Measurements from ENCODE around the gene AGBL5. TPM values are rescaled to one million over a fixed set of nuclear protein-coding genes. Genes with fewer than 3 reads are reported as not detected.

Gene AGBL5
- total and polyA plus RNA-seq, 2 of the 13 experiments (the other 11 are each of a cell fraction or from before 2014, with no cell fraction given) = 55.9 to 73.3 TPM

DNA sequence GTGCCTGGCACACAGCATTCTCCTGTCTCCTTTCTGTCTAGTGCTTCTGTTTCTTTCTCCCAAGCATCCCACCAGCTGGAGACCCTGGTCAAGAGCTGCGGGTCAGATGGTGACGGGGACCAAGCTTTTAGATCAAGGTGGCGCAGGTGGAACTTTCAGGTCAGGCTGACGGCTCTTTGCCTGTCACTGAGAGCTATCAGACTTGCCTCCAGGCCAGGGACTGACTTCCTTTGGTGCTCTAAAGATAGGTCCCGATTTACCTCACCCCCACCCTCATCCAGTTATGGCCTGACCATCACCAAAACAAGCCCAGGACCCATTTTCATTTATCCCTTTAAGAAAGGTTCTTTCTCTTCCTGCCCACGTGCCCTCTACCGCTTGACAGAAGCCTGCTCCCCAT is 25.8 kb downstream of the AGBL5 start:
- Histone ChIP-seq H3K36me3 (replicated peaks in 1 of 2; ENCODE audit: control insufficient read depth in 1 of 2, insufficient read depth in 2 of 2, low read length in 2 of 2) (no peaks in the 10 kb centered on the region), H3K9me3 (ENCODE audit: low read length) (no peaks in the 10 kb centered on the region), H4K20me1 (ENCODE audit: insufficient read depth, low read length) (no peaks in the 10 kb centered on the region), H3K27me3 (ENCODE audit: control insufficient read depth in 1 of 2, insufficient read depth in 2 of 2, low read length in 2 of 2) (peaks cover 0 to 16% of the 10 kb centered on the region in 2 experiments; a peak in 2 of 5 replicates), H3K4me1 (ENCODE audit: insufficient read depth, low read length) (peaks cover 94% of the 10 kb centered on the region), H3K79me2 (ENCODE audit: insufficient read depth, low read length) (no peaks in the 10 kb centered on the region), H3K27ac (ENCODE audit: extremely low read length, insufficient read depth, low read length) (no peak overlapping the region), H3K9ac (ENCODE audit: insufficient read depth, low read depth, low read length) (no peak overlapping the region), H3K4me2 (ENCODE audit: low read depth, low read length) (no peak overlapping the region), H3K4me3 (replicated peaks in 1 of 3; ENCODE audit: insufficient read depth in 1 of 3, low read depth in 2 of 3, low read length in 3 of 3) (no peak overlapping the region), H2AFZ (ENCODE audit: low read length) (no peak overlapping the region)
- no TSS peak for BruUV-seq (replicated peaks)
- ATAC-seq (no peak), DNase-seq (ENCODE audit: low spot score) (no peak), FAIRE-seq (no peak)
- in situ Hi-C loops (cut with HindIII; ENCODE audit: extremely low pct_ligation_motif_present, low pct_unique_long_range_greater_than_20kb) (no loop called here), intact Hi-C loops (cut with micrococcal nuclease; ENCODE audit: unreplicated experiment) (no loop called here)
- ChIA-PET CTCF (ENCODE audit: low intra/inter-chr PET ratio, low total read pairs) (no interaction called here), POLR2A (interaction anchor here (0.9 to 1.5 kb wide), 3 partner anchors 10 to 42 kb away, joined by 3 to 5 read pairs (median 3); no protein-coding TSS in a partner anchor)
- 67% methylated on average over 7 of the region's 7 CpGs for whole genome bisulfite sequencing (ENCODE audit: low lambda C conversion rate)
- TF ChIP-seq ZFP41 (CRISPR knock-in tag; IDR thresholded peaks at IDR 0.05; ENCODE audit: borderline replicate concordance) = 0 out of 2 replicates have a peak, but pooled peaks have one; percentile 14
- TF ChIP-seq, protein P1, sequence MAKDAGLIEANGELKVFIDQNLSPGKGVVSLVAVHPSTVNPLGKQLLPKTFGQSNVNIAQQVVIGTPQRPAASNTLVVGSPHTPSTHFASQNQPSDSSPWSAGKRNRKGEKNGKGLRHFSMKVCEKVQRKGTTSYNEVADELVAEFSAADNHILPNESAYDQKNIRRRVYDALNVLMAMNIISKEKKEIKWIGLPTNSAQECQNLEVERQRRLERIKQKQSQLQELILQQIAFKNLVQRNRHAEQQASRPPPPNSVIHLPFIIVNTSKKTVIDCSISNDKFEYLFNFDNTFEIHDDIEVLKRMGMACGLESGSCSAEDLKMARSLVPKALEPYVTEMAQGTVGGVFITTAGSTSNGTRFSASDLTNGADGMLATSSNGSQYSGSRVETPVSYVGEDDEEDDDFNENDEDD (CRISPR knock-in tag; IDR thresholded peaks at IDR 0.05; ENCODE audit: borderline replicate concordance) = no peak
- TF ChIP-seq ZNF230 (CRISPR knock-in tag; IDR thresholded peaks at IDR 0.05) = no peak
- no peak for TF ChIP-seq ATF6 (CRISPR knock-in tag; conservative IDR thresholded peaks at IDR 0.05)
- TF ChIP-seq ZNF660 (CRISPR knock-in tag; IDR thresholded peaks at IDR 0.05; ENCODE audit: borderline replicate concordance, low read depth) = no peak
- TF ChIP-seq RORA (CRISPR knock-in tag; IDR thresholded peaks at IDR 0.05) = no peak

All from HepG2 (cell line).